PC-3 (cell line): Measurements from ENCODE around the gene GORAB. TPM values are rescaled to one million over a fixed set of nuclear protein-coding genes. Genes with fewer than 3 reads are reported as not detected.

Experiments
- ATAC-seq: fragments of 200-7000 bp; cut with Tn5 transposase; 2 replicates; pipeline ENCODE4 v1.9.1; 2020; ENCODE audit warnings: mild to moderate bottlenecking, moderate library complexity
- BruUV-seq: library from RNA; stranded (reverse); fragments of 400-500 nt; replicated peaks from 2 replicates; lab custom pipeline; 2021; lab: Mats Ljungman, UMichigan
- CTCF ChIA-PET: fragments of 300-600 bp; sonication (Branson Sonifier 250); formaldehyde crosslinking; loops from one replicate; lab custom pipeline; 2022; ENCODE audit warnings: antibody characterized with exemption; lab: Charles Lee
- POLR2A ChIA-PET: fragments of 300-600 bp; sonication (Branson Sonifier 250); formaldehyde crosslinking; loops from one replicate; lab custom pipeline; 2022; ENCODE audit warnings: antibody characterized with exemption; ENCODE audit not compliant: unreplicated experiment; lab: Charles Lee
- DNase-seq: peaks from one replicate; pipeline ENCODE4 v3.0.0-alpha.2; 2015
- H2AFZ ChIP-seq: fragments of 300-600 bp; sonication (generic); 2 replicates; pipeline ENCODE4 v1.6.0; 2016; ENCODE audit warnings: antibody characterized with exemption, low read length
- H3F3A ChIP-seq: fragments of 300-600 bp; sonication (generic); one replicate; pipeline ENCODE4 v1.6.0; 2017; ENCODE audit warnings: antibody characterized with exemption, low read length, control low read depth, mild to moderate bottlenecking; ENCODE audit not compliant: unreplicated experiment
- H3K27ac ChIP-seq: fragments of 300-600 bp; sonication (generic); 2 replicates; pipeline ENCODE4 v1.5.1; 2016; ENCODE audit warnings: mild to moderate bottlenecking, low read length
- H3K27me3 ChIP-seq: fragments of 300-600 bp; sonication (generic); 2 replicates; pipeline ENCODE4 v1.6.1; 2016; ENCODE audit warnings: low read length, mixed read lengths
- H3K36me3 ChIP-seq: fragments of 300-600 bp; sonication (generic); 2 replicates; pipeline ENCODE4 v1.6.1; 2016; ENCODE audit warnings: low read depth, mixed run types, low read length, mixed read lengths
- H3K4me1 ChIP-seq: fragments of 300-600 bp; sonication (generic); 2 replicates; pipeline ENCODE4 v1.5.1; 2016; ENCODE audit warnings: low read length; ENCODE audit not compliant: insufficient read depth
- H3K4me2 ChIP-seq: fragments of 300-600 bp; sonication (generic); 2 replicates; pipeline ENCODE4 v1.6.0; 2016; ENCODE audit warnings: low read length
- H3K4me3 ChIP-seq: fragments of 300-600 bp; sonication (generic); 2 replicates; pipeline ENCODE4 v1.5.1; 2016; ENCODE audit warnings: mild to moderate bottlenecking, low read length, mixed read lengths
- H3K79me2 ChIP-seq: fragments of 300-600 bp; sonication (generic); 2 replicates; pipeline ENCODE4 v1.6.1; 2017; ENCODE audit warnings: low read length, mixed read lengths
- H3K9ac ChIP-seq: fragments of 300-600 bp; sonication (generic); 2 replicates; pipeline ENCODE4 v1.6.0; 2016; ENCODE audit warnings: mild to moderate bottlenecking, low read length
- H3K9me2 ChIP-seq: fragments of 300-600 bp; sonication (generic); replicated peaks from 2 replicates; pipeline ENCODE4 v1.6.1; 2016; ENCODE audit warnings: mixed run types, low read length, mixed read lengths
- H3K9me3 ChIP-seq: fragments of 300-600 bp; sonication (generic); 2 replicates; pipeline ENCODE4 v1.6.1; 2016; ENCODE audit warnings: low read length, mixed read lengths
- H4K20me1 ChIP-seq: fragments of 300-600 bp; sonication (generic); 2 replicates; pipeline ENCODE4 v1.6.1; 2016; ENCODE audit warnings: low read length, mixed read lengths
- EZH2 ChIP-seq: fragments of 300-600 bp; sonication (generic); IDR thresholded peaks from one replicate; pipeline ENCODE4 v1.6.1; 2017; ENCODE audit warnings: antibody characterized with exemption, mild to moderate bottlenecking, low read length; ENCODE audit not compliant: unreplicated experiment
- EZH2phosphoT487 ChIP-seq: fragments of 300-600 bp; sonication (generic); IDR thresholded peaks from 2 replicates; pipeline ENCODE4 v1.6.1; 2018; ENCODE audit warnings: mild to moderate bottlenecking, antibody characterized with exemption, low read length, borderline replicate concordance
- intact Hi-C: fragments of 100-400 bp; cut with micrococcal nuclease; formaldehyde crosslinking; loops from 2 replicates; pipeline ENCODE4 v1.9.0; 2023
- total RNA-seq: library from RNA; depleted of rRNA; stranded (reverse); fragments of >200 nt; gene quantifications from 2 replicates; pipeline ENCODE4 v1.2.3, GENCODE V29; 2014
- TF ChIP-seq, protein P1 (sequence below): fragments of 300-600 bp; sonication (generic); conservative IDR thresholded peaks from 2 replicates; pipeline ENCODE4 v1.5.1; 2017; ENCODE audit warnings: antibody characterized with exemption, low read depth, mild to moderate bottlenecking, low read length

The GORAB gene
- total RNA-seq, 1 experiment from 2014 or later: 23.2 TPM

GRCh38 chr1:170586321-170587252 is 54.6 kb downstream of the GORAB start:
- BruUV-seq: no TSS peak
- no peak for ATAC-seq
- no peak overlapping the region for H3K9ac ChIP-seq

GRCh38 chr1:170587253-170587593 is 55.3 kb downstream of the GORAB start:
- ATAC-seq (no peak), DNase-seq (no peak)
- CTCF ChIA-PET: no interaction called here
- Histone ChIP-seq H3K27me3 (peaks cover 87% of the 10 kb centered on the region), H3K4me1 (no peaks in the 10 kb centered on the region), H2AFZ (no peak overlapping the region), H3K27ac (no peak overlapping the region), H3F3A (no peaks in the 10 kb centered on the region), H3K9me3 (no peaks in the 10 kb centered on the region), H4K20me1 (no peaks in the 10 kb centered on the region), H3K4me3 (no peak overlapping the region), H3K4me2 (no peak overlapping the region), H3K9me2 (no peaks in the 10 kb centered on the region), H3K36me3 (no peaks in the 10 kb centered on the region), H3K9ac (no peak overlapping the region), H3K79me2 (no peaks in the 10 kb centered on the region)
- intact Hi-C loops: no loop called here
- POLR2A ChIA-PET: no interaction called here
- TF ChIP-seq EZH2phosphoT487 (no peak), EZH2 (no peak)
- TF ChIP-seq, protein P1, sequence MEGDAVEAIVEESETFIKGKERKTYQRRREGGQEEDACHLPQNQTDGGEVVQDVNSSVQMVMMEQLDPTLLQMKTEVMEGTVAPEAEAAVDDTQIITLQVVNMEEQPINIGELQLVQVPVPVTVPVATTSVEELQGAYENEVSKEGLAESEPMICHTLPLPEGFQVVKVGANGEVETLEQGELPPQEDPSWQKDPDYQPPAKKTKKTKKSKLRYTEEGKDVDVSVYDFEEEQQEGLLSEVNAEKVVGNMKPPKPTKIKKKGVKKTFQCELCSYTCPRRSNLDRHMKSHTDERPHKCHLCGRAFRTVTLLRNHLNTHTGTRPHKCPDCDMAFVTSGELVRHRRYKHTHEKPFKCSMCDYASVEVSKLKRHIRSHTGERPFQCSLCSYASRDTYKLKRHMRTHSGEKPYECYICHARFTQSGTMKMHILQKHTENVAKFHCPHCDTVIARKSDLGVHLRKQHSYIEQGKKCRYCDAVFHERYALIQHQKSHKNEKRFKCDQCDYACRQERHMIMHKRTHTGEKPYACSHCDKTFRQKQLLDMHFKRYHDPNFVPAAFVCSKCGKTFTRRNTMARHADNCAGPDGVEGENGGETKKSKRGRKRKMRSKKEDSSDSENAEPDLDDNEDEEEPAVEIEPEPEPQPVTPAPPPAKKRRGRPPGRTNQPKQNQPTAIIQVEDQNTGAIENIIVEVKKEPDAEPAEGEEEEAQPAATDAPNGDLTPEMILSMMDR: no peak
- no TSS peak for BruUV-seq

More at GRCh38 chr1:170586321-170587252, 54.6 kb downstream of the GORAB start:
- H3K4me2 ChIP-seq: no peak overlapping the region
- no peak for TF ChIP-seq EZH2phosphoT487
- TF ChIP-seq, protein P1: no peak
- no peak for TF ChIP-seq EZH2
- H3K27me3 ChIP-seq: peaks cover 81% of the 10 kb centered on the region
- no peaks in the 10 kb centered on the region for H3F3A ChIP-seq
- no peaks in the 10 kb centered on the region for H3K4me1 ChIP-seq
- H3K9me3 ChIP-seq: no peaks in the 10 kb centered on the region
- no peaks in the 10 kb centered on the region for H3K79me2 ChIP-seq
- ChIA-PET CTCF (no interaction called here), POLR2A (no interaction called here)
- DNase-seq: no peak
- no peaks in the 10 kb centered on the region for H3K9me2 ChIP-seq
- H4K20me1 ChIP-seq: no peaks in the 10 kb centered on the region
- no peak overlapping the region for H2AFZ ChIP-seq
- no peaks in the 10 kb centered on the region for H3K36me3 ChIP-seq
- no peak overlapping the region for H3K27ac ChIP-seq
- no peak overlapping the region for H3K4me3 ChIP-seq
- intact Hi-C loops: no loop called here
